Activated naive CD4-positive, alpha-beta T cell treated with anti-CD3 and anti-CD28 coated beads, Interleukin-2, amount 50 U/mL, for 72 hours (primary cell): Measurements from ENCODE around the gene KIAA1328. TPM values are rescaled to one million over a fixed set of nuclear protein-coding genes. Genes with fewer than 3 reads are reported as not detected.

Source experiments
- ATAC-seq, 2 donors: fragments of 150-1000 bp; cut with Tn5 transposase; 2 replicates each; pipeline ENCODE4 v1.10.0; 2021; ENCODE audit warnings: mild to moderate bottlenecking in 2 of 2, moderate library complexity in 2 of 2
- DNase-seq, 2 donors: peaks; one replicate each; pipeline ENCODE4 v3.0.0; 2021 to 2022; ENCODE audit warnings: low spot score in 2 of 2
- H3K27ac Mint-ChIP-seq, 2 donors: one replicate each; pipeline ENCODE4 v1.8.0; 2022; ENCODE audit warnings: mild to moderate bottlenecking in 2 of 2, mixed read lengths in 2 of 2
- H3K36me3 Mint-ChIP-seq, 2 donors: one replicate each; pipeline ENCODE4 v1.8.0; 2022; ENCODE audit warnings: mixed read lengths in 2 of 2
- H3K9me3 Mint-ChIP-seq, 2 donors: one replicate each; pipeline ENCODE4 v1.8.0; 2022; ENCODE audit warnings: mixed read lengths in 2 of 2
- total RNA-seq, 2 donors: library from RNA; stranded (reverse); gene quantifications; one replicate each; pipeline ENCODE4 v1.2.3, GENCODE V29; 2022

The KIAA1328 gene
- total RNA-seq, 2 donors from 2014 or later, result 8.2 to 13.2 TPM

DNA sequence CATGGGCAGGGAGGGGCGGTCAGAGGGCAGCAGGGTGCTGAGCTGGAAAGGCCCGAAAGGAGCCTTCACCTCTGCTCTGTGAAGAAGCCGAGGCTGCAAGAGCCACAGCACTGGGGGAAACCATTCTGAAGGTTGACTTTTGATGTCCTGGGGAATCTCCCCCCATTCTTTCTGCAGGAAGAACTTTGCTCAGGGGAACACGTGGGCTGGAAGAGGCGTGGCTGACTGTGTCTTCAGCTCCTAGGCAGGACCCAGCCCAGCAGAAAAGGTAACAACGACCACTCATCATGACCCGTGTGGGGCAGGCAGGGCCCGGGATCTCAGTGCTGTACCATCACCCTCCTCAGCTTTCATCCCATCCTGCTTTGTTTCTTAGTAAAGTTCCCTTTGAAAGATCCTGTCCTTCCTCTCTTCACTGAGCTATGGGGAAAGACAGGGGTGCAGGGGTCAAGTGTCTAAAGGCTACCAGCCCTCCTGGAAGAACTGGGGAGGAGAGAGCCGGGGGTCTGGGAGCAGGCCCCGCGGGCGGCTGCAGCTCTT is 424.0 kb downstream of the KIAA1328 start:
- no peak overlapping the region for H3K27ac Mint-ChIP-seq
- DNase-seq, result no peak
- H3K9me3 Mint-ChIP-seq, result no peaks in the 10 kb centered on the region
- ATAC-seq, result no peak
- H3K36me3 Mint-ChIP-seq, result peaks cover 6 to 17% of the 10 kb centered on the region in 2 donors

DNA sequence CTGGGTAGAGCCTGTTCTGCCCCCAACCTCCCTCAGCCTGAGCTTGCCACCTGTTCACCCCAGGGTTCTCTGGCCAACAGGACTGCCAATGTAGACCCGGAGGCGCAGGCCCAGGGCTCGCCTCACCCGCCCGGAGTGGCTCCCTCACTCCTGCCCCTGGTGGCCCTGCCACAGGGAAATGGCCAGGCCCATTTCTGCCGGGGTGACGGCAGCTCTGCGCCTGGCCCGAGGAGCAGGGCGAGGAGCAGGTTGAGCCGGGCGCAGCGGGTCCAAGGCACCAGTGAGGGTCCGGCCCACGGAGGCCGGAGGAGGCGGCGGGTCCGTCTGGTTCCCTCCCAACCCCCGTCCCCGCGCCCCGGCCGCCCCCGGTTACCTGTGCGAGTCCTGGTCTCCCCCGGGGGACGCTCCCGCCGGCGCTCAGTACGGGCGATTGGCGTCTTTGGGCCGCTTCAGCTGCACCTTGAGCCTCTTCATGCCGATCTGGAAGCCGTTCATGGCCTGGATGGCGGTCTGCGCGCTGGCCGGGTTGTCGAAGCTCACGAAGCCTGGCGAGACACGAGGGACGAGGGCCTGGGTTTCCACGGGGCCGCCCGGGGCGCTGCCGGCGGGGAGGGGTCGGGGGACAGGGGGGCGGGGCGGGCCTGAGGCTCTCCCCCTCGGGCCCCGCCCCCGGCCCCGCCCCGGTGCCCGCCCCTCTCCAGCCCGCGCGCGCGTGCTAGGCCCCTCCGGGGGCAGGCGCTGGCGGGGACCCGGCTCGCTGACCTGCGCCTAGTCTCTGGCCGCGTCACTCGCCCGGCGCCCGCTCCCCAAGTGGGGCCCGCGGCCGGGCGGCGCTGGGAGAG is 424.7 kb downstream of the KIAA1328 start:
- ATAC-seq (peak in 1 of 2 donors; percentile 72), DNase-seq (no peak)
- H3K36me3 Mint-ChIP-seq, result peaks cover 6 to 17% of the 10 kb centered on the region in 2 donors
- no peak overlapping the region for H3K27ac Mint-ChIP-seq
- H3K9me3 Mint-ChIP-seq, result no peaks in the 10 kb centered on the region

DNA sequence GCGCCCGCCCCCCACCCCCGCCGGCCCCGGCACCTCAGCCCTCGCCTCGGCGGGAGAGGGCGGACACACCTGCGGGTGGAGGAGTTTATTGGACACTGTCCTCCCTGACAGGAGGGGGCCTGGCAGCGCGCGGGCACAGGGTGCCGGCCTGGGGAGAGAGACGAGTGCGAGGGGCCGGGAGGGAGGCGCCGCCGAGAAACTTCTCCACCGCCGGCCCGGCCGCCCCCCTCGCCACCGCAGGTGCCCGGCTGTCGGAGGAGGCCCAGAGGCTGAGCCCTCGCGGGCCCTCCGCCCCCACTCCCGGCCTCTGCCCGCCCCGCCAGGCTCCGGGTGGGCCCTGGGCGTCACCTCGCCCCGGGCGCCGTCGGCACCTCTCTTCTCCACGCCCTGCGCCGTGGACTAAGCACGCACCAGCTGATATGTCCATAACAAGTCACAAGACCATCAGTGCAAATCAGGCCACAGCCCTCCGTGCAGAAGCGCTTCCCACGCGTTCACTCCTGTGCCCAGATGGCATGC is 425.4 kb downstream of the KIAA1328 start:
- no peak overlapping the region for H3K27ac Mint-ChIP-seq
- no peaks in the 10 kb centered on the region for H3K9me3 Mint-ChIP-seq
- ATAC-seq (peak in 1 of 2 donors; percentile 29), DNase-seq (no peak)
- H3K36me3 Mint-ChIP-seq, result peaks cover 6 to 17% of the 10 kb centered on the region in 2 donors

DNA sequence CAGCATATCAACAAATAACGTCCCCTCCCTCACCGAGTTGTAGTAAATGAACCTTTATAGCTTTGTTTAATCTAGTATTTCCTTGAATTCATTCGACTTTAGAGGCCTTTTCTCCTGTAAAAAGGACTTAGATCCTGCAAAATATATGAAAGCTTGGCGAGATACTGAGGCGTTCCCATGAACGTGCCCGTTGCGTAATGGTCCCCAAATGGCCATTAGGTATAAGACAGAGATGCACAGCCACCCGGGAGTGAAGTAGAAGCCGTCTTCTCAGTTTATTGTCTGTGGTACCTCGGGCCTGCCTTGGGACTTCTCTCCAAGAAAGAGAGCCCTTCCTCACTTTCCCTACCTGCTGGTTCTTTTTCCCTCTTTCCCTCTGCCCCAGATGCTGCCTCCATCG is 426.0 kb downstream of the KIAA1328 start:
- no peak overlapping the region for H3K27ac Mint-ChIP-seq
- no peaks in the 10 kb centered on the region for H3K9me3 Mint-ChIP-seq
- ATAC-seq (no peak), DNase-seq (no peak)
- peaks cover 6 to 17% of the 10 kb centered on the region in 2 donors for H3K36me3 Mint-ChIP-seq

DNA sequence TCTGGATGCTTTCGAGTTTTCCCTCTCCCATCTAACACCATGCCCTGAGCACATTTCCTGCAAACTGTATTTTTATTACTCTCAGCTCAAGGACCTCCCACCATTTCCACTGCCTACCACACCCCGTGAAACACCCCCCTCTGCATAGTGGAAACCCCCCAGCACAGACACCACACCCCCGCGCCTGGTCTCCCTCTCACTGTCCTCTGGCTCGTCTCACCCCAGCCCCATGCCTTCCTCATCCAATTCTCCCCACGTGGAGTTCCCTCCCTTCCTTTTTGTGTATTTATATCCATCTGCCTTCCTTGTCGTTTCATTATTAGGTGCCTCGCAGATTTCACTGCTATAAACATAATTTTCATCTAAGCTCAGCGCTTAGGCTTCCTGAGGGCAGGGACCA is 429.2 kb downstream of the KIAA1328 start:
- no peak for ATAC-seq
- H3K36me3 Mint-ChIP-seq, result peaks cover 0 to 10% of the 10 kb centered on the region in 2 donors

DNA sequence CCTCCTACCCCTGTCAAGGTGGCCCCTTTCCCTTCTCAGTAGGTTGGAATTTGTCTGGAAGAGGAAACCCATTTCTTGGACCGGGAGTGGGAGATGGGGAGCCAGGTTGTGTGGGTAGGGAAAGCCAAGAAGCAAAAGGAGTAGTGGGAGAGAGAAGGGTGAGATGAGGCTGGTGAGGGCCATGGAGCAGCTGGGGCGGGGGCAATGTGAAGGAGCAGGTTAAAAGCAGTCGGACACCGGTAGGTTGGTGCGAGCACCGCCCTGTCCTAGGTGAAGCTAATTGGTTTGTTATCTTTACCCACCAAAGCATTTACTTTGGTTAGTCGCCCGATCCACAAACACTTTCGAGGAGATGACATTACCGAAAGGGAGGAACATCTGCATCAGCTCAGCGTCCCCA is 429.9 kb downstream of the KIAA1328 start:
- H3K27ac Mint-ChIP-seq, result no peak overlapping the region
- DNase-seq, result no peak
- H3K9me3 Mint-ChIP-seq, result no peaks in the 10 kb centered on the region
- ATAC-seq, result no peak
- H3K36me3 Mint-ChIP-seq, result peaks cover 0 to 10% of the 10 kb centered on the region in 2 donors

More for the DNA sequence above, 429.2 kb downstream of the KIAA1328 start:
- Mint-ChIP-seq H3K27ac (no peak overlapping the region), H3K9me3 (no peaks in the 10 kb centered on the region)
- no peak for DNase-seq

DNA sequence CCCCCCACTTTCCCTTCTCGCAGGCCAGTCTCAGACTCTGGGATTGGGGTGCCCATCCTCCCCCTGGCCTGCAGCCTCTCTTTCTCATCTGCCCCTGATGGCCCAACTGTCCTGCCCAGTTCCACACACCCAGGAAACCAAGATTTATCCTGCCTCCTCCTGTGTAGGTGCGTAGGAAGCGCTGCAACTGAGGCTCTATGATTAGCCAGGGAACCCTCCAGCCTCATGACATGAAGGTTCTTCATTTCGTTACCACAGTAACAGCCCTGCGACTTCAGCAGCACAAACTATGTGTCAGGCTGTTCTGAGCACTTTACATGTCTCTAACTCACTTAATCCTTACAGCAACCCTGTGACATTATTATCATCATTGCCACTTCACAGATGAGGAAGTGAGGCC is 430.8 kb downstream of the KIAA1328 start:
- DNase-seq, result no peak
- peaks cover 0 to 8% of the 10 kb centered on the region in 2 donors for H3K36me3 Mint-ChIP-seq
- peaks cover 0 to 4% of the 10 kb centered on the region in 2 donors for H3K9me3 Mint-ChIP-seq
- no peak overlapping the region for H3K27ac Mint-ChIP-seq
- ATAC-seq, result no peak

DNA sequence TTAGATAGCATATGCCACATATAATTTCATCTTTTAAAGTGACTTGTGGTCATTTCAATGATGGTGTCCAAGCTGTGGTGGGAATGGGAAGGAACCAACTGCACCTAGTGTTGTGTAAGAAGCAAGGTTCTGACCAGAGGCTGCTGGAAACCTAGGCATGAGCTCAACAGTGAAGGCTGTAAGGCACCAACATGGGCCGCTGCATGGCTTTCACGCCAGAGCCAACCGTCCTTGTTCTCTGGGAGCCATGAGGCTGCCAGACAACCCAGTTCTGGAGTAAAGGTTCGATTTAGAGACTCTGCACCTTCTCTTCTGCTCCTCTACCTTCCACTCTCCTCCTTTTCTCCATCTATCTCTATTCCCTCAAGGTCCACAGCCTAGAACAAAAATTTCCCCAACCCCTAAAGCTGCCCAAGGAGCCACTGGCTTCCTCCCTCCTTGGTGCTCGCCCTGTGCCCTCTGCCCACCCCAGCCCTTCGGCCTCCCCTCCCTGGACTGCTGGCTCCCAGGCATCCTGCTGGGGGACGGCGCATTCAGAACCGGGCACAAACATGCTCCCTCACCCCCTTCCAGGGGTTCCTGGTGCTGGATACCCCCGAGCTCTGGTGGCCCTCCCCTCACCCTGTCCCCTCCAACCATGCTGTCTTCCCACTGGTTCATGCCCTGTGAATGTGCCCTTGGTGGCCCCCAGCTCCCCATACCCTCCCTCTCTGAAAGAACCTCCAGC is 431.6 kb downstream of the KIAA1328 start:
- no peak overlapping the region for H3K27ac Mint-ChIP-seq
- no peak for ATAC-seq
- H3K36me3 Mint-ChIP-seq, result no peaks in the 10 kb centered on the region
- no peak for DNase-seq
- peaks cover 4 to 7% of the 10 kb centered on the region in 2 donors for H3K9me3 Mint-ChIP-seq

DNA sequence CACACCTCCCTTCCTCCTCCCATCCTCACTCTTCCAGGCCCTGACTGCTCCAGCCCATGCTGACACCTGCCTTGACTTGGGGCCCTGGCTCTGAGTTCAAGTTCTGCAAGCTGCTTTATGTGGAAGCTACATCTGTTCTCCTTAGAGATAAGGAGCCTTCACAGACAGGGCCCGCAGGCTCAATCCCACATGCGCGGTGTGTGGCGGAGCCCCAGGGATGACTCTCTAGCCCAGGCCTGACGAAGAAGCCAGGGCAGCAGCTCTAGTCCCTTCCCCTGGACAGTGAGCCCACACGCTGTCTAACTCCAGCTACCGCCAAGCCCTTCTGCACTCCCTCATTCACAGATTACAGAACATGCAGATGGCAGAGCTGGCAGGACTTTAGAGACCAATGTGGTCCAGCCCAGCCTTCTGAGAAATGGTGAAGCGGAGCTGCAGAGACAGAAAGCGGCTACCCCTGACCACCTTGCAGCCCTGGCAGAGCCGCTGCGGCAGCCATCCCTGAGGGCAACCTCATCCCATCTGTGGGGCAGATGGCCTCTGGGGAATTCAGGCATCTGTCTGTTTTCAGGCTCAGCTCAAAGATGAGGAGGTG is 432.4 kb downstream of the KIAA1328 start:
- no peaks in the 10 kb centered on the region for H3K36me3 Mint-ChIP-seq
- ATAC-seq (no peak), DNase-seq (no peak)
- H3K27ac Mint-ChIP-seq, result no peak overlapping the region
- H3K9me3 Mint-ChIP-seq, result peaks cover 4 to 7% of the 10 kb centered on the region in 2 donors

DNA sequence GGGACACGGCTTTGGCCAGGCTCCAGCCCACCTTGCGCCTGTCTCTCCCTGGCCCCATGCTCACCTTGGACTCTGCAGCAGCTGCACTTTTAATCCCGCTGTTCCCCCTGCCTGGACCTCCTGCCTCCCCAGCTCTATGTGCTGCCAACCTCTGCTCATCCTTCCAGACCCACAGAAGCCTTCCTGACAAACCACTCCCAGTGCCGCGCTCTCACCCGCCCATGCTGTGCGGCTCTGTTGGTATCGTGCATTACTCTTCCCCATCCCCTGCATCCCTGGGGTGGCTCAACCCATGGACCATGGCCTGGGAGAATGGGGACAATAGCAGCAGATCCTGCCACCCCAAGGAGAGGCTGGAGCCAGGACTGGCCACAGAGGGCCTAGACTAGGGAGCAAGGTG is 433.1 kb downstream of the KIAA1328 start:
- no peak for ATAC-seq
- Mint-ChIP-seq H3K36me3 (no peaks in the 10 kb centered on the region), H3K9me3 (peaks cover 4 to 7% of the 10 kb centered on the region in 2 donors), H3K27ac (no peak overlapping the region)
- DNase-seq, result no peak

DNA sequence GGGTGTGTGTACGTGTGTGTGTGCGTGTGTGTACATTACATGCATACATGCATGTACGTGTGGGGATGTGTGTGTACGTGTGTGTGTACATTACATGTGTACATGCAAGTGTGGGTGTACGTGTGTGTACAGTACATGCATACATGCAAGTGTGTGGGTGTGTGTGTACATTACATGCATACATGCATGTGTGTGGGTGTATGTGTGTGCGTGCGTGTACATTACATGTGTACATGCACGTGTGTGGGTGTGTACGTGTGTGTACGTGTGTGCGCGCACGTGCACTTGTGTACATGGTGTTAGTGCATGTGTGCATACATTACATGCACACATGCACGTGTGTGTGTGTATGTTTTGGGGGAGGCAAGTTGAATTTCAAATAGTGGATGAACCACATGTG is 436.0 kb downstream of the KIAA1328 start:
- no peak for ATAC-seq
- Mint-ChIP-seq H3K27ac (no peak overlapping the region), H3K36me3 (no peaks in the 10 kb centered on the region), H3K9me3 (peaks cover 7 to 13% of the 10 kb centered on the region in 2 donors)
- no peak for DNase-seq

DNA sequence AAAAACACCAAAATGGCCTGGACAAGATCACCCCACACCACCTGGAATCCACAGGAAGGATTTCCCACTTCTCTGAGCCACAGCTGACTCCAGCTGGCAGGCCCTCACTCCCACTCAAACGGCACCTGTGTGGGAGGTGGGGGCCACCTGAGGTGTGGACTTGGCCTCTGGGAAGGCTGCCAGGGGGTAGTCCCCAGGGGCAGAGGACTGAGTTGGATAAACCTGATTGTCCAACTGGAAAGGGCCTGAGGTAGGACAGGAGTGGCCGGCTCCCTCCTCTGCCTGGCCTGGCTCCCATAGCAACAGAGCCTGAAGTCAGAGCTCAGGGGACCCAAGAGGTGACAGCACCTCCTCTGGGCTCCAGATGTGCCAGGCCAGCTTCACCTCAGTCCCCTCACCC is 436.5 kb downstream of the KIAA1328 start:
- DNase-seq, result no peak
- no peaks in the 10 kb centered on the region for H3K36me3 Mint-ChIP-seq
- H3K9me3 Mint-ChIP-seq, result peaks cover 11 to 17% of the 10 kb centered on the region in 2 donors
- no peak overlapping the region for H3K27ac Mint-ChIP-seq
- ATAC-seq, result no peak

DNA sequence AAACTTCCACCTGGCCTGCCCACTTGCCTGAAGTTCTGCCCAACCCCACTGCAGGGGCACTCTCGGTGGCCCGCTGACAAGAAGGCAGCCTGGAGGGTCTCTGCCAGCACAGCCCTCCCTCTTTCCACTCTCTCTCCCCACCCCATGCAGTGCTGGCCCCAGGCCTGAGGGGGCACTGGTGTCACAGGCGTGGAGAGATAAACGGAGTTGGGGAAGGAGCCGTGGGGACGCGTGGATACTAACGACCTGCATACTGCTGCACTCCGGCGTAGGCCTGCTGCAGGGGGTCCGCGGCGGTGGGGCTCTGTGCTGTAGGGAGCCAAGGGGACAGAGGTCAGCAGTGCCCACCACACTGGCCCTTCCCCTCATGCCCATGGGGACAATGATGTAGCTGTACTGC is 437.4 kb downstream of the KIAA1328 start:
- peaks cover 12 to 18% of the 10 kb centered on the region in 2 donors for H3K9me3 Mint-ChIP-seq
- H3K27ac Mint-ChIP-seq, result no peak overlapping the region
- DNase-seq (no peak), ATAC-seq (no peak)
- H3K36me3 Mint-ChIP-seq, result no peaks in the 10 kb centered on the region

DNA sequence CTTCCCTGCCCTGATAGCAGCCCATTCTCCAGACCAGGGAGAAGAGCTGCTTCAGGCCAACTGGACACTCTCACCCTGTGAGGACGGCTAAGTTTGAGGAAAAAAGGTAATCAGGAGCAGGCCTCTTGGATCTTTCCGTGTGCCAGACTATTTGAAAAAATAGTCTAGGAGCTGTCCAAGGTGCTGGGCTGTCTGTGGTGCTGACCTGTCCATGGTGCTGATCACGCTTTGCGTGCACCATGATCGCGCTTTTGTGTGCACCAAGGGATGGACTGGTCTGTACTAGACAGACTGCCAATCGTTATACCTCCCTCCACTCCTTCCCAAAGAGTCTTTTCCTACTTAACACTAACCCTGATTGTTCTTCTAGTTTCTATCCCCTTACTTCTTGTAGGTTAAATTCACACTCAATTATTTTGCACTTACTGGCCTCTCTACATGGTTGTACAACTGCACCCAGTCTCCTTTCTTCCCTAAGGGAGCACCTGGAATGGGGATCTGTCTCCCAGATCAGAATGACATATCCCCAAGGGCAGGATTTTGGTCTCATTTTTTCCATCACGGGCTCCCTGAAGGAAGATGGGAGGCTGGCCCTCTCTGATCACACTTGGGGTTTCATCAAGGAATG is 441.2 kb downstream of the KIAA1328 start:
- Mint-ChIP-seq H3K36me3 (peaks cover 0 to 7% of the 10 kb centered on the region in 2 donors), H3K9me3 (peaks cover 5 to 19% of the 10 kb centered on the region in 2 donors), H3K27ac (no peak overlapping the region)
- DNase-seq, result peak in 1 of 2 donors; percentile 53
- no peak for ATAC-seq

DNA sequence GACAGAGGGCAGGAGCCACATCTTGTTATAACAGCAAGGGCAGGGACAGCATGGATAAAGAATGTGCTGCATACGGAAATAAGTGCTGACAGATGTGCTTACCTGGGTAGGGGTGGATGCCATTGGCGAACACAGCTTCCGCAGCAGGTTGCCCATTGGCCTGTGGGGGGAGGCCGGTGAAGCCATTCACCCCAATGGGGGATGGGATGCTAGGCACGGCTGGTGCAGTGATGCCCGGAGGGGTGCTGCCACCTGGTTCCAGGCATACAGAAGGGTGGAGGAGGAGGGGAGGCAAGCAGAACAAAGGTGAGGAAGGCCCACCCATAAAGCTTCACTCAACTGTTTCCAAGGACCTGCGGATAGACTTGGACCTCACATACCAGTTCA is 441.7 kb downstream of the KIAA1328 start:
- H3K9me3 Mint-ChIP-seq, result peaks cover 7 to 18% of the 10 kb centered on the region in 2 donors
- ATAC-seq, result no peak
- no peak overlapping the region for H3K27ac Mint-ChIP-seq
- DNase-seq, result no peak
- H3K36me3 Mint-ChIP-seq, result peaks cover 4 to 11% of the 10 kb centered on the region in 2 donors

DNA sequence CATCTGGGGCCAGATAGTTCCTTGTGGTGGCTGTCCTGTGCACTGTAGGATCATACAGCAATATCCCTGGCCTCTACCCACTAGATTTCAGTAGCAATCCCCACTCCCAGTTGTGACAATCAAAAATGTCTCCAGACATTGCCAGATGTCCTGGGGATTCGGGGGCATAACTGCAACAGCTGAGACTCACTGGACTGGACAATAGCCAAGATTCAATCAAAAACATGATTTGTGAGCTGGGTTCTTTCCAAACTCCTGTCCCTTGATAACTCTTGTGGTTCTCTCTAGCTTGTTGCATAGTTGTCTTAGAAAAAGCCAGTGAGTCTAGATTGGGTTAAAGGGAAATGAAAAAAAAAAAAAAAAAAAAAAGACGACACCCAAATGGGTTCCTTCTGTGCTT is 443.3 kb downstream of the KIAA1328 start:
- Mint-ChIP-seq H3K9me3 (peaks cover 12 to 18% of the 10 kb centered on the region in 2 donors), H3K27ac (no peak overlapping the region), H3K36me3 (peaks cover 10 to 17% of the 10 kb centered on the region in 2 donors)
- no peak for ATAC-seq
- no peak for DNase-seq
